ENCODE measurements around the gene ZFX.

DNA sequence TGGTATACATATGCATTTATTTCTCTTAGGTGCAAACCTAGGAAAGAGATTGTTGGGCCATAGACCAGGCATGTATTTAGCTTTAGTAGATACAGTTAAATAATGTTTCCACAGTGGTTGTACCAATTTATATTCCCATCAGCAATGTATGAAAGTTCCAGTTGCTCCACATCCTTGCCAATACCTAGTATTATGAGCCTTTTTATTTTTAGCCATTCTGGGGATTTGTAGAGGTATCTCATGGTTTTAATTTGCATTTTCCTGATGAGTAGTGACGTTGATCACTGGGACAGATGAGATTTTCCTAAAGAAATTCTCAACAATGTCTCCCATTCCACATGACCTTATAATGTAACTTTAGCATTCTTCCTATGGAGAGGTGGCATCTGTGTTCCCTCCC is 107.5 kb downstream of the ZFX start:
- TF ChIP-seq EZH2 (IDR thresholded peaks at IDR 0.05; ENCODE audit: insufficient read depth, low read length), result no peak
- TF ChIP-seq, protein P1, sequence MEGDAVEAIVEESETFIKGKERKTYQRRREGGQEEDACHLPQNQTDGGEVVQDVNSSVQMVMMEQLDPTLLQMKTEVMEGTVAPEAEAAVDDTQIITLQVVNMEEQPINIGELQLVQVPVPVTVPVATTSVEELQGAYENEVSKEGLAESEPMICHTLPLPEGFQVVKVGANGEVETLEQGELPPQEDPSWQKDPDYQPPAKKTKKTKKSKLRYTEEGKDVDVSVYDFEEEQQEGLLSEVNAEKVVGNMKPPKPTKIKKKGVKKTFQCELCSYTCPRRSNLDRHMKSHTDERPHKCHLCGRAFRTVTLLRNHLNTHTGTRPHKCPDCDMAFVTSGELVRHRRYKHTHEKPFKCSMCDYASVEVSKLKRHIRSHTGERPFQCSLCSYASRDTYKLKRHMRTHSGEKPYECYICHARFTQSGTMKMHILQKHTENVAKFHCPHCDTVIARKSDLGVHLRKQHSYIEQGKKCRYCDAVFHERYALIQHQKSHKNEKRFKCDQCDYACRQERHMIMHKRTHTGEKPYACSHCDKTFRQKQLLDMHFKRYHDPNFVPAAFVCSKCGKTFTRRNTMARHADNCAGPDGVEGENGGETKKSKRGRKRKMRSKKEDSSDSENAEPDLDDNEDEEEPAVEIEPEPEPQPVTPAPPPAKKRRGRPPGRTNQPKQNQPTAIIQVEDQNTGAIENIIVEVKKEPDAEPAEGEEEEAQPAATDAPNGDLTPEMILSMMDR (IDR thresholded peaks at IDR 0.05; ENCODE audit: insufficient read depth, low read depth, low read length), result no peak

Data from astrocyte (in vitro differentiated cells and primary cell).